Stomach (tissue), 9 donors: Measurements from ENCODE around the gene HMX1. TPM values are rescaled to one million over a fixed set of nuclear protein-coding genes. Genes with fewer than 3 reads are reported as not detected.

Source experiments
- DNase-seq, 2 donors: peaks; one replicate each; pipeline versions ENCODE4 v3.0.0 to v3.0.0-alpha.2; 2013 to 2019
- H3K27ac ChIP-seq, 5 donors: fragments of 200-600 bp in 4 of 5; sonication (generic) in 4 of 5; one replicate each; pipeline ENCODE4 v1.5.1; 2013 to 2019; ENCODE audit warnings: mild to moderate bottlenecking in 1 of 5, moderate library complexity in 1 of 5
- H3K27me3 ChIP-seq, 3 donors: fragments of 200-600 bp; sonication (generic); one replicate each; pipeline ENCODE4 v1.5.1; 2017 to 2019; ENCODE audit warnings: mixed run types in 1 of 3
- H3K36me3 ChIP-seq, 4 donors: fragments of 200-600 bp; sonication (generic); 1 replicate in 3 of 4; 2 replicates in 1 of 4; pipeline ENCODE4 v1.5.1; 2016 to 2019
- H3K4me1 ChIP-seq, 4 donors: fragments of 200-600 bp; sonication (generic); one replicate each; pipeline ENCODE4 v1.5.1; 2016 to 2019
- H3K4me3 ChIP-seq, 4 donors: fragments of 200-600 bp; sonication (generic) in 3 of 4; one replicate each; pipeline ENCODE4 v1.5.1; 2016 to 2019; ENCODE audit warnings: mild to moderate bottlenecking in 1 of 4
- H3K9me3 ChIP-seq, 4 donors: fragments of 200-600 bp; sonication (generic); one replicate each; pipeline ENCODE4 v1.5.1; 2016 to 2019
- EP300 ChIP-seq: sonication (generic); formaldehyde crosslinking; IDR thresholded peaks from one replicate; pipeline ENCODE4 v1.6.1; 2017; ENCODE audit warnings: antibody characterized with exemption
- POLR2A ChIP-seq, 4 donors: fragments of 450-650 bp; IDR thresholded peaks; one replicate each; pipeline ENCODE4 v1.6.1; 2016; ENCODE audit warnings: antibody characterized with exemption in 4 of 4, control low read depth in 2 of 4, mild to moderate bottlenecking in 1 of 4, moderate library complexity in 1 of 4
- POLR2AphosphoS5 ChIP-seq, 3 donors: sonication (generic); formaldehyde crosslinking; IDR thresholded peaks; one replicate each; pipeline ENCODE4 v1.6.1; 2016; ENCODE audit warnings: antibody characterized with exemption in 3 of 3
- WGBS, 5 donors: extraction: QIAGEN DNeasy Blood & Tissue Kit in 3 of 5; methylation state at CpG; one replicate each; pipeline versions ENCODE4 v1.1.5 to v1.1.7; 2013 to 2018; 5-methylcytosine and 5-hydroxymethylcytosine counted together
- intact Hi-C: fragments of 100-400 bp; cut with DNase I; formaldehyde crosslinking; loops from one replicate; pipeline ENCODE4 v1.15.1; 2023; ENCODE audit warnings: low total_unique reads
- polyA plus RNA-seq, 3 donors: library from polyadenylated mRNA; stranded (reverse); fragments of 200-250 nt; gene quantifications; one replicate each; pipeline ENCODE4 v1.2.3, GENCODE V29; 2013
- total RNA-seq, 5 donors: library from RNA; depleted of rRNA; stranded (reverse); fragments of >200 nt; gene quantifications; one replicate each; pipeline versions ENCODE4 v1.1.0 to v1.2.3, GENCODE V29; 2014 to 2016
- TF ChIP-seq, protein P1 (sequence below), 7 experiments: fragments of 450-650 bp in 4 of 7; fragments of 200-600 bp in 3 of 7; sonication (generic) in 3 of 7; IDR thresholded peaks; one replicate each; pipeline ENCODE4 v1.5.1; 2016 to 2019; ENCODE audit warnings: antibody characterized with exemption in 7 of 7, control low read depth in 2 of 7, mild to moderate bottlenecking in 1 of 7
- donor health status: healthy with polysubstance abuse.
- donor health status: Bipolar disorder and iron deficiency.
- donor health status: healthy.

HMX1 gene
- total and polyA plus RNA-seq, 8 donors: 0.37 TPM; not detected in 7

DNA sequence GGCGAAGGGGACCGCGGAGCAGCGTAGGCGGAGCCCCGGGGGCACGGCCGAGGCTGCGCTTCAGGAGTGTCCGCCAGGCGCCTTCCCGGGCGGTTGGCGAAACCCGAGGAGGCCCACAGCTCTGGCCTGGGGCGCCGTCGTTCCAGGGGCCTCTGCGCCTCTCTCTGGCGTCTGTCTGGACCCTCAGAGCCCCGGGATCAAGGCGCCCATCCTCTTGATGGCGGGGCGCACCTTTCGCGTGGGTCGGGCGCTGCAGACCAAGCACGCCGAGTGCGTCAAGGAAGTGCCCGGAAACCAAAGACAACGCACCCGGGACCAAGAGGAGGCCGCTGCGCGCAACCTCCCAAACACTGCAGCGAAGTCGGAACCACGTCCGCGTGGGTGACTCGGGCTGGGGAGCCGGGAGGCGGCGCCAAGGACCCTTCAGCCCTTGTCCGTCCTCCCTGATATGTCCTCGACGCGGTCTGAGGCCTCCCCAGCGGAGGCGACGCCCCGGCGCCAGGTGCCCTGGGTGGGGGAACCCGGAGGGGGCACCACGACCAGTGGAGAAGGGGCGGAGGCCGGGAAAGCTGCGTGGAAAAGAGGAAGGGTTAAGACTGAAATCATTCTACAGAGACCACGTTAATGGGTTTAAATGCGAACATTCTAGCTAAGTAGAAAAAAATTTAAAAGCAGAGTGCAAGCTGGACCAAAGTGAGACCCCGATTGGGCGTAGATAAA lies 9.9 kb downstream of the HMX1 start:
- Histone ChIP-seq H3K36me3 (no peaks in the 10 kb centered on the region), H3K9me3 (no peaks in the 10 kb centered on the region), H3K4me3 (peak overlapping the region in 2 of 4 donors; percentile 11 to 16), H3K27me3 (peaks cover 63 to 100% (median 99%) of the 10 kb centered on the region in 3 donors), H3K4me1 (peaks cover 19 to 56% (median 37%) of the 10 kb centered on the region in 4 donors), H3K27ac (no peak overlapping the region)
- WGBS, 5 donors: 2 to 6% (median 5%) methylated on average over 33 to 64 of the region's 64 CpGs
- TF ChIP-seq EP300 (no peak), POLR2A (IDR thresholded peaks at IDR 0.05) (no peak), POLR2AphosphoS5 (IDR thresholded peaks at IDR 0.05) (no peak)
- TF ChIP-seq, protein P1, sequence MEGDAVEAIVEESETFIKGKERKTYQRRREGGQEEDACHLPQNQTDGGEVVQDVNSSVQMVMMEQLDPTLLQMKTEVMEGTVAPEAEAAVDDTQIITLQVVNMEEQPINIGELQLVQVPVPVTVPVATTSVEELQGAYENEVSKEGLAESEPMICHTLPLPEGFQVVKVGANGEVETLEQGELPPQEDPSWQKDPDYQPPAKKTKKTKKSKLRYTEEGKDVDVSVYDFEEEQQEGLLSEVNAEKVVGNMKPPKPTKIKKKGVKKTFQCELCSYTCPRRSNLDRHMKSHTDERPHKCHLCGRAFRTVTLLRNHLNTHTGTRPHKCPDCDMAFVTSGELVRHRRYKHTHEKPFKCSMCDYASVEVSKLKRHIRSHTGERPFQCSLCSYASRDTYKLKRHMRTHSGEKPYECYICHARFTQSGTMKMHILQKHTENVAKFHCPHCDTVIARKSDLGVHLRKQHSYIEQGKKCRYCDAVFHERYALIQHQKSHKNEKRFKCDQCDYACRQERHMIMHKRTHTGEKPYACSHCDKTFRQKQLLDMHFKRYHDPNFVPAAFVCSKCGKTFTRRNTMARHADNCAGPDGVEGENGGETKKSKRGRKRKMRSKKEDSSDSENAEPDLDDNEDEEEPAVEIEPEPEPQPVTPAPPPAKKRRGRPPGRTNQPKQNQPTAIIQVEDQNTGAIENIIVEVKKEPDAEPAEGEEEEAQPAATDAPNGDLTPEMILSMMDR (IDR thresholded peaks at IDR 0.05): no peak
- intact Hi-C loops: no loop called here
- DNase-seq: no peak

DNA sequence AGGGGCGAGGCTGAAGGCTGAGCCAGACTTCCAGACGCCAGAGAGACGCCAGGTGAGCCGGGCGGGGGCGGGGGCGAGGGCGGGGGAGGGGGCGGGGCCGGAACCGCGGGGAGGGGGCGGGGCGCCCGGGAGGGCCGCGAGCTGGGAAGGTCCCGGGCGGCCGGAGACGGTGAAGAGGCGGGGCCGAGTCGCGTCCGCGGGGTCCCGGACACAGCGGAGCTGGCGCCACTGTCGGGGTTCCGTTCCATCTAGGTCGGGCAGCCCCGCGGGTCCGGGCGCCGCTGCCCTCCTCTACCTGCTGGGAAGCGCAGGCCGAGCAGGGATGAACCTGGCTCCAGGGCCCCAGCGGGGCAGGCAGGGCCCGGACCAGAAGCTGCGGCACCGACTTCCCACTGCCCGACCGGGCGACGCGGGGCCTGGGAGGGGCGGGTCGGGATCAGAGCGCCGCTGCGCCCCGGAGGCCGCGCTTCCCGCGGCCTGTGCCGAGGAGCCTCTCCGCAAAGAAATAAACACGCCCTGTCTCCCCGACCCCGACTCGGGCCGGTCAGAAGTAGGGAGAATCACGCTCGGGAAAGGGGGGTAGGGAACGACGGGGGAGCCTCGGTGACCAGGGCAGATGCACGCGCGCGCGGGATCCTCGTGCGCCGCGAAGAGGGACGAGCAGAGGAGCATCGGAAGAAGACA lies 10.6 kb downstream of the HMX1 start:
- Histone ChIP-seq H3K4me1 (peaks cover 19 to 58% (median 37%) of the 10 kb centered on the region in 4 donors), H3K36me3 (no peaks in the 10 kb centered on the region), H3K27ac (no peak overlapping the region), H3K9me3 (no peaks in the 10 kb centered on the region), H3K4me3 (peak overlapping the region in 3 of 4 donors; percentile 11 to 19 (median 16)), H3K27me3 (peaks cover 63 to 100% (median 95%) of the 10 kb centered on the region in 3 donors)
- intact Hi-C loops: no loop called here
- 2 to 10% (median 2%) methylated on average over 20 to 81 of the region's 82 CpGs for WGBS, 5 donors
- DNase-seq: no peak
- no peak for TF ChIP-seq EP300
- no peak for TF ChIP-seq POLR2A (IDR thresholded peaks at IDR 0.05)
- TF ChIP-seq, protein P1 (IDR thresholded peaks at IDR 0.05): no peak
- TF ChIP-seq POLR2AphosphoS5 (IDR thresholded peaks at IDR 0.05): no peak

- intact Hi-C loops: no loop called here
- no peak for DNase-seq
- TF ChIP-seq EP300 (no peak), POLR2AphosphoS5 (IDR thresholded peaks at IDR 0.05) (no peak), POLR2A (IDR thresholded peaks at IDR 0.05) (no peak)
- TF ChIP-seq, protein P1 (IDR thresholded peaks at IDR 0.05): no peak
- H3K27ac ChIP-seq: no peak overlapping the region
- peak overlapping the region in 1 of 4 donors; percentile 19 for H3K4me3 ChIP-seq
- no peaks in the 10 kb centered on the region for H3K36me3 ChIP-seq
- H3K27me3 ChIP-seq: peaks cover 65 to 100% (median 95%) of the 10 kb centered on the region in 3 donors
- H3K4me1 ChIP-seq: peaks cover 19 to 58% (median 37%) of the 10 kb centered on the region in 4 donors
- WGBS, 5 donors: 0 to 6% (median 2%) methylated on average over 4 to 70 of the region's 70 CpGs
- H3K9me3 ChIP-seq: no peaks in the 10 kb centered on the region
Observed at GRCh38 chr4:8860096-8860891, 11.3 kb downstream of the HMX1 start.

GRCh38 chr4:8859550-8860095 lies 12.0 kb downstream of the HMX1 start:
- WGBS, 5 donors: 4 to 9% (median 5%) methylated on average over 18 to 38 of the region's 38 CpGs
- TF ChIP-seq POLR2AphosphoS5 (IDR thresholded peaks at IDR 0.05): no peak
- TF ChIP-seq POLR2A (IDR thresholded peaks at IDR 0.05): no peak
- TF ChIP-seq, protein P1 (IDR thresholded peaks at IDR 0.05): no peak
- no peak for TF ChIP-seq EP300

More at GRCh38 chr4:8859550-8860095, 12.0 kb downstream of the HMX1 start:
- DNase-seq: no peak
- Histone ChIP-seq H3K27ac (no peak overlapping the region), H3K36me3 (no peaks in the 10 kb centered on the region), H3K4me1 (peaks cover 19 to 58% (median 37%) of the 10 kb centered on the region in 4 donors), H3K4me3 (no peak overlapping the region), H3K9me3 (no peaks in the 10 kb centered on the region), H3K27me3 (peaks cover 61 to 100% (median 95%) of the 10 kb centered on the region in 3 donors)
- intact Hi-C loops: no loop called here
